WI38 (cell line): ENCODE measurements around the gene SEC23B.

Experiments
- H3K4me3 ChIP-seq: 2 replicates; pipeline ENCODE4 v1.5.1; 2011; ENCODE audit warnings: low read depth, mild to moderate bottlenecking, control low read depth, low read length
- TF ChIP-seq, protein P1 (sequence below): IDR thresholded peaks from 2 replicates; pipeline ENCODE4 v1.5.1; 2012; ENCODE audit warnings: low read depth, mild to moderate bottlenecking, control low read depth, low read length

Gene SEC23B

DNA sequence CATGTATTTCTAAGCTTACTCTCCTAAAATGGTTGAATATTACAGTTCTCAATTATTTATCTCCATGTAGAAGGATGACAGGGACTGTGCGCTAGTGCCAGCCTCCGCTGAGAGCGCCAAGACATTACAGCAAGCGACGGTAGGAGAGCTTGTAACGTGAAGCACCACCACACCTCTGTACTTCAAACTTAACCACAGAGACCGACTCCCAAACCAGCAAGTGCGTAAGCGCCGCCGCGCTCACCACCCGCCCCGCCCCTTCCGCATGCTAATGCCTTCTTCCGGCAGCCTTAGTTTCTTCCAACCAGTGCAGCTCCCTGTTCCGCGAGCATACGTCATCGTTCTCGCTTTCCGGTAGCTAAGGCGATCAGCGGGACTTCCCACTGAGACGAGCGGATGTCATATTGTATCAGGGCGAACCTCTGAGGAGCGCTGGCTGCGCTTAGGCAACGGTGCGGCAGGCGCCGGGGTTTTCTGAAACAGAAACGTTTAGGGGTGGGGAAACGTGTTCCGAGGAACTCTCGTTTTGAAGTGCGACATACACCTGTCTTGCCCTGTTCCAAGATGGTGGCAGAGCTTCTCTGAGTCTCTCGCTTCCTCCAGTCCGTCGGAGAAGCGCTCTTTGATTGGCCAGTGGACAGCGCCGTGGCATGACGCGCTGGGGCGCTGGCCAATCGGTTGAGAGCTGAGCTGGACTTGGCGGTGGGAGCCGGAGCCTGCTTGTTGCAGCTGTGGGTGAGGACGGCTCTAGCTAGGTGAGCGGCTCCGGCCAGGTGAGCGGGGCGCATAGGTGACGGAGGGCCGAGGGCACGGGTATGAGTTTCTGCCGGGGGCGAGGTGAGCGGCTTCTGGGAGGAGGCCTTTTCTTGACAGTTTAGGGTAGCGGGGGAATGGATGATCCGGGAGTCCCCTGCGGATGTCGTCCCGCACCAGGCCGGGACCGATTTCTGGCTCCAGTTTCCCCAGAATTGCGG is at the start of gene SEC23B:
Gene SEC23B, plus strand, starts transcription at position 723 of the 974 bp plus-strand sequence. CDS start 2,896 bp downstream, outside the sequence.
- TF ChIP-seq, protein P1, sequence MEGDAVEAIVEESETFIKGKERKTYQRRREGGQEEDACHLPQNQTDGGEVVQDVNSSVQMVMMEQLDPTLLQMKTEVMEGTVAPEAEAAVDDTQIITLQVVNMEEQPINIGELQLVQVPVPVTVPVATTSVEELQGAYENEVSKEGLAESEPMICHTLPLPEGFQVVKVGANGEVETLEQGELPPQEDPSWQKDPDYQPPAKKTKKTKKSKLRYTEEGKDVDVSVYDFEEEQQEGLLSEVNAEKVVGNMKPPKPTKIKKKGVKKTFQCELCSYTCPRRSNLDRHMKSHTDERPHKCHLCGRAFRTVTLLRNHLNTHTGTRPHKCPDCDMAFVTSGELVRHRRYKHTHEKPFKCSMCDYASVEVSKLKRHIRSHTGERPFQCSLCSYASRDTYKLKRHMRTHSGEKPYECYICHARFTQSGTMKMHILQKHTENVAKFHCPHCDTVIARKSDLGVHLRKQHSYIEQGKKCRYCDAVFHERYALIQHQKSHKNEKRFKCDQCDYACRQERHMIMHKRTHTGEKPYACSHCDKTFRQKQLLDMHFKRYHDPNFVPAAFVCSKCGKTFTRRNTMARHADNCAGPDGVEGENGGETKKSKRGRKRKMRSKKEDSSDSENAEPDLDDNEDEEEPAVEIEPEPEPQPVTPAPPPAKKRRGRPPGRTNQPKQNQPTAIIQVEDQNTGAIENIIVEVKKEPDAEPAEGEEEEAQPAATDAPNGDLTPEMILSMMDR = no peak
- peak within 1 kb of the TSS; percentile 71 for H3K4me3 ChIP-seq

DNA sequence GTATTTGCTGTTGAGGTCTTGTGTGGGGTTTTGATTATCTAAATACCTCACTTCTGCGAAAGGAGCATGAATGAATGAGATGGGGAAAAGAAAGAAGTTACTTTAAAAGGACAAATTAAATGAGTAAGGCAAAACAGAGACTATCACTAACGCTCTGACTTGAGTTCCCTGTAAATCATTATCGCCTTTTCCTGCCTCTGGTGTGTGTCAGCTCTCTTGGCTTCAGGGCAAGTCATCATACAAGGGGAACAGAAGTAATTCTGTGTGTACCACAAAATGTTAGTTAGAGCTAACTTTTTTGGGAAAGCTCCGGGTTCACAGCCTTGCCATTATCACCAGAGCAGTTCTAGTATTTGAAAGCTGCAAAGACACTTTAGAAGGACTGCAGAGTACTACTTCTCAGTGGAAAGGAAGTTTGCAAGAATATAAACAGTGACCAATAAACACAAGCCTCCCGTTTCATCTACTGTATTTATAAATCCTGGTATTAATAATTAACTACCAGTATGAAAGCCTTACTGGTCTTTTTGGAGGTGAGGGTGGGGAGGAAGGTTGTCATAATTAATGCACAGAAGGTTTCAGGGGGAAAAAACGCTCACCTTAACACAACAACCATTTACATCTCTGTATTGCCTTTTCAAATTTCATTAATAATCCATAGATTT is 42.1 kb upstream of the SEC23B start:
- peak overlapping the region; percentile 100 for H3K4me3 ChIP-seq
- TF ChIP-seq, protein P1 = no peak

DNA sequence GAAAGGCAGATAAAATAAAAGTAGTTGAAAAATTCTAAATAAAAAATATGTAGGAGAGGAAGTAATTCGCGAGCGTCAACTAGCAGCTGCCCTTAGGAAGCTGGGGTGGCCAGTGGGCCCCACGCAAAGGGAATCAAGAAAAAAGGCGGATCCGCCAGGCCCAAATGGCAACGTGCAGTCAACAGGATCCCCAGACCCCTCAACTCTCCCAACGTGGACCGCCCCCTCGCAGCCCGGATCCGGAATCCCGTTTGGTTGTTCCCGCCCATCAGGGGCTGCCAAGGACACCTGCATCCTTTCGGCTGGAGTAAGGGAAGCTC is 41.2 kb upstream of the SEC23B start:
- TF ChIP-seq, protein P1 = no peak
- H3K4me3 ChIP-seq = peak overlapping the region; percentile 100

DNA sequence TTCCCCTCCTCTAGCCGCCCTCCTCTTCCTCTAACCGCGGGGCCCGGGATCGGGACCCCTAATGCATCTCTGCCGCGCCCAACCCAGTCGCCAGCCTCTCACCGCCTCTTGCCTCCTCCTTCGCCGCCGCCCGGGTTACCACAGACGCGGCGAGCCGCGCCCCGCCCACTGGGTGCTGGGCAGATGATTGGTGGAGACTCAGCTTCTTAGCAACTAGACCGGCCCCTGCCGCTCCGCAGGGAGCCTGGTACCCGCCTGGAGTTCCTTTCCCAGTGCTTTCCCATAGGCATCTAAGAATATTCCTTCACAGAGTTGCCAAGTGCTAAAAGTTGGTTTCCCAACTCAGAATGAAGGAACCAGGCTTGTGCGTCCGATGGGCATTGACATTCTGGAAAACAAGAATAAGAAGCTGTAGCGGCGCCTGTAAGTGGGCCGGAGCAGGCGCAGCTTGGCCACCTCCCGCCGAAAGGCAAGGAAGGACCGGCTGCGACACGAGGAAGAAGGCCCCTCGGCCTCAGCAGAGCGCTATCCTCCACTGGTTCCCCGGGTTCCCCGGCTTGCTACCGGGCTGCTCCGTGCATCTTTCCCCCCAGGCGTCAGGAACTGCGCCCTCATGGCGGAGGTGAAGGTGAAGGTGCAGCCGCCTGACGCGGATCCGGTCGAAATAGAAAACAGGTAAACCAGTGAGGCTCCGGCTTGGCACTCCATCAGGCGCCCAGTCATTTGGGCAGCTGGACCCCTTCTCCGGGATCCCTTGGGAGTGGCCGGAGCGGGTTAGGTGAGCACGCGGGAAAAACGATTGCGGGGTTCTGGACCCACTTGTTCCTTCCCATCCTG is 40.6 kb upstream of the SEC23B start, which contains the start of the genes DZANK1 and POLR3F:
Gene DZANK1, minus strand, starts transcription at position 137 of the 837 bp plus-strand sequence. CDS start 1,672 bp downstream, outside the sequence.
Gene POLR3F, plus strand, starts transcription at position 497 of the 837 bp plus-strand sequence. Its CDS starts 117 bp downstream, at position 614.
- H3K4me3 ChIP-seq = peak within 1 kb of the TSS; percentile 100
- TF ChIP-seq, protein P1 = no peak

DNA sequence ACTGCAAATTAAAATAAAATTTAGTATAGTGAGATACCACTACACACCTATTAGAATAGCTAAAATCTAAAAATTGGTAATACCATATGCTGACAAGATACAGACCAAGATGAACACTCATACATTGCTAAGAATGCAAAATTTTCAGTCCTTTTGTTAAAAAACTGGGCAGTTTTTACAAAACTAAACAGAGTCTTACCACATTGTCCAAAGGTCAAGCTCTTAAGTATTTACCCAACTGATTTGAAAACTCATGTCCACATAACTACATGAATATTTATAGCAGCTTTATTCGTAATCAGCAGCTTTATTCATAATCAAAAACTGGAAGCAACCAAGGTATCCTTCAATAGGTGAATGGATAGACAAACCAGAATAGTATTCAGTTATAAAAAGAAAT is 30.5 kb upstream of the SEC23B start:
- TF ChIP-seq, protein P1 = no peak
- no peak overlapping the region for H3K4me3 ChIP-seq

DNA sequence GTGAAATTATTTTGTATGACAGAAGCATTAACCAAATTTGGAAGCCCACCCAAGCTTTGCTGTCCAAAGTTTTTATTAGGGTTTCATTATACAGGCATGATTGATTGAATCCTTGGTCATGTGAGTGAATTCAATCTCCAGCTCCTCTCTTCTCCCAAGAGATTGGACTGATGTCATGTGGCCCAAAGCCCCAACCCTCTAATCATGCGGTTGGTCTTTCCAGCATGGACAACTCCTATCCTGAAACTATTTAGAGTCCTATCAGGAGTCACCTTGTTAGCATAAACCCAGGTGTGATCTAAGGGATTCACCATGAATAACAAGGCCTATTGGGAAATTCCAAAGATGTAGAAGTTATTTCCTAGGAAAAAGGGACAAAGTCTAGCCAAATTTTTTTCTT is 29.9 kb upstream of the SEC23B start:
- H3K4me3 ChIP-seq = no peak overlapping the region
- TF ChIP-seq, protein P1 = no peak
